Measurements from ENCODE around the gene FYN. TPM values are rescaled to one million over a fixed set of nuclear protein-coding genes. Genes with fewer than 3 reads are reported as not detected.

FYN gene
- total RNA-seq, 1 donor from 2014 or later, result 525 TPM

DNA sequence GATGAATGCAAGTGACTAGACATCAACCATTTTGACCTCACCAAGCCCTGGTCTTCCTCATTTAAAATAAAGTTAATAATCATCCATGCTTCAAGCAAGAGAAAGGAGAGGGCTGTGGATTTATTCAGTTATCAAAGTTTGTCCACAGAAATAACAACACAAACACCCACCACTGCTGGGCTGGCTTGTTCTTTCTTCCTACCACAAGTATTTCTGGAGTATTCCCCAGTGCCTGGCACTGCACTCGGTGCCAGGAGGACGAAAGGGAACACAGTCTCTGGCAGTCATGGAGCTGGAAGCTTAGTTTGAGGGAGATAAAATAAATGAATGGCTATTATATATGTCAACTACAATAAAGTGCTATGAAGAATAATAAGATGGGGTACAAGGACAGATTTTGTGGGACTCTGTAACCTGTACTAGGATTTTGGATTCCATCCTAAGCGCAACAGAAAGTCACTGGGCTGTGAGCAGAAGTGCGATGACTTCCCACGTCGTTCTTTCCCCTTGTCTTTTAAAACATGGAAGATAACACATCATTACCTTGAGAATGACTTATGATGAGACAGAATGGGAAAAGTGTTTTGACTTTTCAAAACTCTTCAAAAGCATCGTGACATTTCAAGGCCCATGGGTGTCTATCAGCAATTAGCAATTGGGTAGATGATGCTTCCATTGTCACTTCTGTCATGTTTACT, 193.1 kb downstream of the FYN start:
- Mint-ChIP-seq H3K27ac (ENCODE audit: unreplicated experiment) (no peak overlapping the region), H3K36me3 (ENCODE audit: unreplicated experiment) (peaks cover 10% of the 10 kb centered on the region), H3K4me1 (ENCODE audit: low read depth, unreplicated experiment) (peaks cover 12% of the 10 kb centered on the region), H3K9me3 (ENCODE audit: unreplicated experiment) (peaks cover 4% of the 10 kb centered on the region), H3K27me3 (ENCODE audit: unreplicated experiment) (no peaks in the 10 kb centered on the region), H3K4me3 (ENCODE audit: unreplicated experiment) (no peak overlapping the region)
- TF ChIP-seq, protein P1, sequence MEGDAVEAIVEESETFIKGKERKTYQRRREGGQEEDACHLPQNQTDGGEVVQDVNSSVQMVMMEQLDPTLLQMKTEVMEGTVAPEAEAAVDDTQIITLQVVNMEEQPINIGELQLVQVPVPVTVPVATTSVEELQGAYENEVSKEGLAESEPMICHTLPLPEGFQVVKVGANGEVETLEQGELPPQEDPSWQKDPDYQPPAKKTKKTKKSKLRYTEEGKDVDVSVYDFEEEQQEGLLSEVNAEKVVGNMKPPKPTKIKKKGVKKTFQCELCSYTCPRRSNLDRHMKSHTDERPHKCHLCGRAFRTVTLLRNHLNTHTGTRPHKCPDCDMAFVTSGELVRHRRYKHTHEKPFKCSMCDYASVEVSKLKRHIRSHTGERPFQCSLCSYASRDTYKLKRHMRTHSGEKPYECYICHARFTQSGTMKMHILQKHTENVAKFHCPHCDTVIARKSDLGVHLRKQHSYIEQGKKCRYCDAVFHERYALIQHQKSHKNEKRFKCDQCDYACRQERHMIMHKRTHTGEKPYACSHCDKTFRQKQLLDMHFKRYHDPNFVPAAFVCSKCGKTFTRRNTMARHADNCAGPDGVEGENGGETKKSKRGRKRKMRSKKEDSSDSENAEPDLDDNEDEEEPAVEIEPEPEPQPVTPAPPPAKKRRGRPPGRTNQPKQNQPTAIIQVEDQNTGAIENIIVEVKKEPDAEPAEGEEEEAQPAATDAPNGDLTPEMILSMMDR (IDR thresholded peaks at IDR 0.05; ENCODE audit: partially characterized antibody, unreplicated experiment), result no peak
- DNase-seq, result no peak

DNA sequence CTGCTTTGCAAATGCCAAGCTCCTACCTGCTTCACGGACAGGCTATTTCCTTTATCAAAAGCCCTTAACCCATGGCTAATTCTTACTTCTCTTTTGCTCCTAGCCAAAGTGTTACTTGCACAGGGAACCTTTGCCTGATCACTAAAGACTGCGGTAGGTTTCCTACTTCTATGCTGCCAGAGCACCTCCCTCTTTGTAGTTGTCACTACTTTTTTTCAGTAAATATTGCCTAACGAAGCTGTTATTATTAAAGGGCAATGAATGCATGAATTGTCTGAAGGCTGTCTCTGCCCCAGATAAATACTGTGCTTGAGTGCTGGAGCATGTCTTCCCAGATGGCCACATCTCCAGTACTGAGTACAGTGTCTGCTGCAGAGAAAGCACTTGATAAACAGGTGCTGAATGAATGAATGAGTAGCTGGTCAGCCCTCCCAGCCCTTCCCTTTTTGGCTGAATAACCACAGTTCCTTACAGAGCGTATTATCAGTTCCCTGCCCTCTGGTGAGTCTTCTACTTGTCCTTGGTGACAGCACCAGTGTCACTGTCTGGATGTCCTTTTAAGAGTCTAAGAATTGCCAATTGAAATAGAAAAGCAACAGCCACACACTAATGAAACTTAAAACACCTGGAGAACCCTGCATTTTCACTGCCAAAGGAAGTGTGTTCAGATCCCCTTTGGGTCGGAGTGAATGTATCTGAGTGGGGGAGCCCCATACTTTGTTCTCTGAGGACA, 194.0 kb downstream of the FYN start:
- TF ChIP-seq, protein P1 (IDR thresholded peaks at IDR 0.05; ENCODE audit: partially characterized antibody, unreplicated experiment), result no peak
- H3K36me3 Mint-ChIP-seq (ENCODE audit: unreplicated experiment), result peaks cover 10% of the 10 kb centered on the region
- H3K27ac Mint-ChIP-seq (ENCODE audit: unreplicated experiment), result peak overlapping the region; percentile 14
- peak overlapping the region; percentile 21 for H3K4me3 Mint-ChIP-seq (ENCODE audit: unreplicated experiment)
- peaks cover 2% of the 10 kb centered on the region for H3K9me3 Mint-ChIP-seq (ENCODE audit: unreplicated experiment)
- DNase-seq, result no peak
- no peaks in the 10 kb centered on the region for H3K27me3 Mint-ChIP-seq (ENCODE audit: unreplicated experiment)
- peaks cover 20% of the 10 kb centered on the region for H3K4me1 Mint-ChIP-seq (ENCODE audit: low read depth, unreplicated experiment)

DNA sequence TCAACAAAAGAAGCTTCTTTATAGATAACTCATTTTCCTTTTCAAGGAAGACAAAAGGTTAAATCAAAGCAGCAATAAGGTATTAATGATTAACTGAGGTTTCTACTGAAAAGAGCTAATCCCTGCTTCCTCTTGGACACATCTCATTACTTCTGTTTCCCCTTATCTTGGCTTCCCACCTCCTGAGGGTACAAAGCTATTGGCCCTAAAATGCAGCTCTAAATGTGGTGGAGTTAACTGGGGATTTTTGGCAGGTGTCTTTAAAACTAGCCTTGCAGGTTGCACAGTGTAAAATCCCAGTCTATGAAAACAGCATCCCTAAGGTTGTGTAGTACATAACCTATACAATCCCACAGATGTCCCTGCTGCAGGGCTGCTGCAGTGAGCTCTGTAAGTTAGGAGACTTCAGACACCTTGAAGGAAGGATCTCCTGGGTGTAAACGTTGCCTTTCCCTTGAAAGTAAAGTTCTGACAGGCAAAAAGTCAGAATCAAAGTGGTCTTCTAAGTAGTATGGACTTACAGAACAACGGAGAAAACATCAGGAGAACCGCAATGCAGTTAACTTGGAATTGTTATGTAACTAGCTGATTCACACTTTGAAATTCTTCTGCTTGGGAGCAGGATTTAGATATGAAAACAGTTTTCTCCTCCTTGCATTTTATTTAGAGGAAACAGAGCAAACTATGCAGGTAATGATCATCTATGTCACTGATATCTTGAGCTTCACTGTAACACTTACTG, 195.8 kb downstream of the FYN start:
- peaks cover 6% of the 10 kb centered on the region for H3K36me3 Mint-ChIP-seq (ENCODE audit: unreplicated experiment)
- H3K4me1 Mint-ChIP-seq (ENCODE audit: low read depth, unreplicated experiment), result peaks cover 30% of the 10 kb centered on the region
- no peak overlapping the region for H3K27ac Mint-ChIP-seq (ENCODE audit: unreplicated experiment)
- H3K27me3 Mint-ChIP-seq (ENCODE audit: unreplicated experiment), result no peaks in the 10 kb centered on the region
- H3K9me3 Mint-ChIP-seq (ENCODE audit: unreplicated experiment), result no peaks in the 10 kb centered on the region
- no peak overlapping the region for H3K4me3 Mint-ChIP-seq (ENCODE audit: unreplicated experiment)
- TF ChIP-seq, protein P1 (IDR thresholded peaks at IDR 0.05; ENCODE audit: partially characterized antibody, unreplicated experiment), result no peak
- no peak for DNase-seq

DNA sequence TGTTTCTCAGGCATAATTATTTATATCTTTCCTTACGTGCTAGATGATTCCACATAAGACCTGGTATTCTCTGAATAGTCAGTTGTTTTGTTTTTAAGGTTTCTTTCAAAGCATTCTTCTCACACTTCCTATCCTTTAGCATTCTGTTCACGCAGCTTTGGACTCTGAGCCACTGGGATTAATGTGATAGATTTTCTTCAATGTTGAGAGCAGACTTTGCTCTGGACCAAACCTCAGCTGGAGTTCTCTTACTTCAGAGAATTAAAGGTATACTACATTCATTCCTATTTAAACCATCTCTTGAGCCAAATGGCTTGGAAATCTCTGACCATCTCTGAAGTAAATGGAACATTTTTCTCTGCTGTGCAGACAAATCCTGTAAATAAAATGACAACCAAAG, 196.9 kb downstream of the FYN start:
- peaks cover 28% of the 10 kb centered on the region for H3K4me1 Mint-ChIP-seq (ENCODE audit: low read depth, unreplicated experiment)

More for the DNA sequence above, 196.9 kb downstream of the FYN start:
- TF ChIP-seq, protein P1 (IDR thresholded peaks at IDR 0.05; ENCODE audit: partially characterized antibody, unreplicated experiment), result no peak
- no peaks in the 10 kb centered on the region for H3K36me3 Mint-ChIP-seq (ENCODE audit: unreplicated experiment)
- peaks cover 2% of the 10 kb centered on the region for H3K27me3 Mint-ChIP-seq (ENCODE audit: unreplicated experiment)
- no peak for DNase-seq
- no peak overlapping the region for H3K4me3 Mint-ChIP-seq (ENCODE audit: unreplicated experiment)
- H3K9me3 Mint-ChIP-seq (ENCODE audit: unreplicated experiment), result peaks cover 2% of the 10 kb centered on the region
- no peak overlapping the region for H3K27ac Mint-ChIP-seq (ENCODE audit: unreplicated experiment)
